Measurements from ENCODE around the gene CPNE2.
"Not testable (repeated sequence)": the region's sequence is repeated elsewhere in the genome, so short reads cannot be mapped to it uniquely, and the experiment has no call there.

Gene CPNE2

DNA sequence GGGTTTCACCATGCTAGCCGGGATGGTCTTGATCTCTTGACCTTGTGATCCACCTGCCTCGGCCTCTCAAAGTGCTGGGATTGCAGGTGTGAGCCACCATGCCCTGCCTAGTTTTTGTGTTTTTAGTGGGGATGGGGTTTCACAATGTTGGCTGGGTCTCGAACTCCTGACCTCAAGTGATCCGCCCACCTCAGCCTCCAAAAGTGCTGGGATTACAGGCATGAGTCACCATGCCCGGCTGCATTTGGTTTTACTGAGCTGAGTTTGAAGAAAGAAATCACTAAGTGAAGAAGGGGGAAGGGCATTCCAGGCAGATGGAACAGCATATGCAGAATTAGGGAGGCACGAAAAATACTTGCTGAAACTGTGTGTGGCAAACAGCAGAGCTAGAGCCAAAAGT is 7.6 kb downstream of the CPNE2 start:
- not testable (repeated sequence) for DNase-seq

DNA sequence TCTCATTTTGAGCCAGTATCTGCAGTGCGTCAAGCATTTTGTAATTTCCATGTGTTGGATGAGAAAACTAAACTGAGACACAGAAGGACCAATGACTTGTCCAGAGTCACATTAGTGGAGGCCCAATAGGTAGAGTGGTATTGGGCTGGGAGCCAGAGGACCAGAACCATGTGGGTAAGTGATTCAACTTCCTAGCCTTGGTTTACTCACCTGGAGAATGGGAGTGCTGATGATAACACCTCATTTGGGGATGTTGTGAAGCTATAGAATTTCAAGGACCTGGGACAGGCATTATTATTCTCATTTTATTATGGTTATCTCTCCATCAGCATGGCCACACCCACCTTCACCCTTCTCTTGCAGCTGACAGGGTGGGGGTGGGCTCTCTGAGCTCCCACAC is 8.1 kb downstream of the CPNE2 start:
- DNase-seq = no peak

DNA sequence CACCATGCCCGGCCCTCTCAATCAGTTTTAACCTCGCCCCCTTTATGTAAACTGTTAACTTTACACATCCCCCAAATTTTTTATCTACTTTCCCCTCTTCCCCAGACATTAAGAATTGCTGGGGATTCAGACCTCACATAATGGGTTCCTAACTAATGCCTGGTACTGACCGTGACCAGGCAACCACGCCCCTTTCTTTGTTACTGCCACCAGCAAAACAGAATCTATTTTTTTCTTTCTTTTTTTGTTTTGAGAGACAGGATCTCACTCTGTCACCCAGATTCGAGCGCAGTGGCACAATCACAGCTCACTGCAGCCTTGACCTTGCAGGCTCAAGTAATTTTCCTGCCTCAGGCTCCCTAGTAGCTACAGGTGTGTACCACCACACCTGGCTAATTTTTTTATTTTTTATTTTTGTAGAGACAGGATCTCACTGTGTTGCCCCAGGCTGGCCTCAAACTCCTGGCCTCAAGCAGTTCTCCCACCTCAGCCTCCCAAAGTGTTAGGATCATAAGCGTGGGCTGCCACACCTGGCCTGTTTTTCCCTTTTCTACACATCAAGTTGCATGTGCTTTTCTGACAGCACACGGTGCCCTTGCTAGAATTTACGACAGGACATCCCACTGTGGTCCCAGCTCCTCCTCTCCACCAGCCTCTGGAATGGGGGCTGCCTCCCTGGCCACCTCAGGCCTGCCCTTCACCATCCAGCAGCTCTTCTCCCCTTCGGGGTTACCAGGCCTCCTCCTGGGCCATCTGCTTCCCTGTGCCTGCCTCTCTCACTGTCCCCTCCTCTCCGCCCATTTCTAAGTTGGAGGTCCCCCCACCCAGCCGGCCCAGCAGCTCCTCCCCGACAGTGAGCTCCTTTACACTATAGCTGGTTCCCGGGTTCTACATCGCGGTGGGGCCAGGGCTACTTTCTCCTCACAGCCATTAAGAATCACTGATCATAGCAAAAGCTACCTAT is 10.8 kb downstream of the CPNE2 start:
- DNase-seq = no peak

DNA sequence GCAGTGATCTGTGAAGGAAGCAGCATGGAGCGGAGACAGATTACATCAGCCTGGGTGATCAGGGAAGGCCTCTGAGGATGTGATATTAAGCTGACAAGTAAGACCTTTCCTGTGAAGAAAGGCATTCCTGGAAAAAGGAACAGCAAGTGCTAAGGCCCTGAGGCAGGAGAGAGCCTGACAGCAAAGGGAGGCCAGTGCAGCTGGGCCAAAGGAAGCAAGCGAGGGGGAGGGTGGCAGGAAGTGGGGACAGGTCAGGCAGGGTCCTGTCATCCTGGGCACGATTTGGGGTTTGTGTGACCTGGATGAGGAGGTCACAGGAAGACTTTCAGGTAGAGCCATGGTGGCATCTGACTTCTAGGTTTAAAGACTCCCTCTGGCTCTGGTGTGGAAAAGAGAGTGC is 12.3 kb downstream of the CPNE2 start:
- DNase-seq = no peak

DNA sequence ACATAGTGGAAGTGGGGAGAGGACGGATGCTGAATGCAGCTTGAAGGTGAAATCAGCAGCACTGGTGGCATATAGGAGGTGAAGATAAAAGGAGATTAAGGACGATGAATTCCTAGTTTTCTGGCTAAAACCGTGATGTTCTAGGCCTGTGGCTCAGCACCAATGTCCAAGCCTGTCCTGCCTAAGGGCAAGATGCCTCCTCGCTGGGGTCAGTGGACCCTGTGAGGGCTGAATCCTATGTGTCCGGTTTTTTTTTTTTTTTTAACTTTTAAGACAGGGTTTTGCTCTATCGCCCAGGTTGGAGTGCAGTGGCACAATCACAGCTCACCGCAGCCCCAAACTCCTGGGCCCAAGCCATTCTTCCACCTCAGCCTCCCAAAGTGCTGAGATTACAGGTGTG is 12.8 kb downstream of the CPNE2 start:
- no peak for DNase-seq

DNA sequence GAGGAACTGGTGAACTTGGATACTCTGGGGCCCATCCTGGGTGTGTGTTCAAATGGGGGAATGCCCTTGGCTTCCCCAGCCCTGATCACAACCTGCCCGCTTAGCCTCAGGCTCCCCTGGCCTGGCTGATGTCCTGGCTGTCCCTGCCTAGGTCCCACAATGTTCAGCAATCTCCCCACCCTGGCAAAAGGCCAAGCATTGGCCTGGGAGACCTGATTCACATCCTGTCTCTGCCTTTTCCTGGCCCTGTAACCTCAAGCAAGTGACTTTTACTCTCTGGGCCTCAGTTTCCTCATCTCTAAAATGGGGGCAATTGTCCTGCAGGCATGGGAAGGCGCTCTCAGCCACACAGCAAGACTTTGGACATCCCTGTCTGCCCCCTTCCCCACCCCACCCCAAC is 14.4 kb downstream of the CPNE2 start:
- DNase-seq = no peak

DNA sequence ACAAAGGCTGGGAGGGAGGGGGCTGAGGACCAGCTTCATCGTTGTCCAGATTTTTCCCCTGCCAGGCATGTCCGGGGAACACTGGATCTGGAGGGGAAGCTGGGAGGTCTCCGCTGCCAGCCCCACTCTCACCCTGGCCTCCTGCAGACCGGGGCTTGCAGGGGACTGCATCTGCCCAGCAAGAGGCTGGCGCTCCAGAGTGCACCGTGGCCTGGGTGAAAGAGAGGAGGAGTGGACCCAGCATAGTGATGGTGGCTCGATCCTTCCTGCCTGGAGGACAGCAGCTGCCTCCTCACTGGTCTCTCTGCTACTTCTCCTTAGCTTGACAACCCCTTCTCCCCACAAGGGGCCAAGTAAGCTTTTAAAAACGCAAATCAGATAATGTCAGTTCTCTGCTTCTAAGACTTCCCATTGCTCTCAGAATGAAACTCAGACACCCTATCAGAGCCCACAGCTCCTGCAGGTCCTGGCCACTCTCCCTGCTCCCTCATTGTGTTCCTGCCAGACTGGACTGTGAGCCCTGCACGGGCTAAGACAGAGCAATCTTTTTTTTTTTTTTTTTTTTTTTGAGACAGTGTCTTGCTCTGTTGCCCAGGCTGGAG is 15.0 kb downstream of the CPNE2 start:
- DNase-seq = no peak

DNA sequence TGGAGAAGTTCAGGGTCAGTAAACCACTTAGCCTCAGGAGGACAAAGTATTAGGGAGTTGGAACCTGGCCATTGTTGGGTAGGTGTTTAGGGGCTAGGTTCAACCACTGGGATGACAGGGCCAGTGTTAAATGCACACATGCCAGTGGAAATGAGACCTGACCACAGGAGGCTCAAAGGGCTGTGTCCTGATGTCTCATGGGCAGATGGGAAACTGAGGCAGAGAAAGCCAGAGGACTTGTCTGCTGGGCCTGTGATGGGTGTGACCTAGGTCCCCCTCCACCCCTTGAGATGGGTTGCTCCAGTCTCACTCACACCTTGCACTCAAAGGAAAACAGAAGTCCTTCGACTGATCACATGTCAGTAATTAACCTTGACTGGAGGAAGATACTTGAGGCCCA is 16.0 kb downstream of the CPNE2 start:
- DNase-seq = no peak

DNA sequence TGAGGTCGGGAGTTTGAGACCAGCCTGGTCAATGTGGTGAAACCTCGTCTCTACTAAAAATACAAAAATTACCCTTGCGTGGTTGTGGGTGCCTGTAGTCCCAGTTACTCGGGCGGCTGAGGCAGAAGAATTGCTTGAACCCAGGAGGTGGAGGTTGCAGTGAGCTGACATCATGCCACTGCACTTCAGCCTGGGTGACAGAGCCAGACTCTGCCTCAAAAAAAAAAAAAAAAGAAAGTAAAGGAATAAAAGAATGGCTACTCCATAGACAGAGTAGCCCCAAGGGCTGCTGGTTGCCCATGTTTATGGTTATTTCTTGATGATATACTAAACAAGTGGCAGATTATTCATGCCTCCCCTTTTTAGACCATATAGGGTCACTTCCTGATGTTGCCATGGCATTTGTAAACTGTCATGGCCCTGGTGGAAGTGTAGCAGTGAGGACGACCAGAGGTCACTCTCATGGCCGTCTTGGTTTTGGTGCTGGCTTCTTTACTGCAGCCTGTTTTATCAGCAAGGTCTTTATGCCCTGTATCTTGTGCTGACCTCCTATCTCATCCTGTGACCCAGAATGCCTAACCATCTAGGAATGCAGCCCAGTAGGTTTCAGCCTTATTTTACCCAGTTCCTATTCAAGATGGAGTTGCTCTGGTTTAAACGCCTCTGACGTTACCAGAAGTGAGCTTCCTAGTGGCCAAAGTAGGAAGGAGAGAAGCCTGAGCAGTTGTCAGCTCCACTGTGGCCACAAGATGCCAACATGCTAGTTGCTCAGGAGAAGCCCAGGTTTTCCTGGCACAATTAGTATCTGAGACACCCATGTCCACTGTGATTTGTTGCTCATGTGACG is 17.1 kb downstream of the CPNE2 start:
- not testable (repeated sequence) for DNase-seq

DNA sequence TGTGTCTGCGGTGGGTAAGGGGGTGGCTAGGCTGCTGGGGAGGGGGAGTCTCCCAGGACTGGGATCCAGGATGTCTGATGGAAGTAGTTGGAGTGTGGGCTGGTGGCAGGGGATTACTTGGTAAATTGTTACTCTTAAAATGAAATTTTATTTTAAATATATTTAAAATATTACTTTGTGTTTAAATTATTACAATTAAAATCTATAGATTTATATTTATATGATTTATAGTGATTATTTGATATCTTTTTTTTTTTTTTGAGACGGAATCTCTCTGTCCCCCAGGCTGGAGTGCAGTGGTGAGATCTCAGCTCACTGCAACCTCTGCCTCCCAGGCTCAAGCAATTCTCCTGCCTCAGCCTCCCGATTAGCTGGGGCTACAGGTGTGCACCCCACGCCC is 18.6 kb downstream of the CPNE2 start:
- no peak for DNase-seq

DNA sequence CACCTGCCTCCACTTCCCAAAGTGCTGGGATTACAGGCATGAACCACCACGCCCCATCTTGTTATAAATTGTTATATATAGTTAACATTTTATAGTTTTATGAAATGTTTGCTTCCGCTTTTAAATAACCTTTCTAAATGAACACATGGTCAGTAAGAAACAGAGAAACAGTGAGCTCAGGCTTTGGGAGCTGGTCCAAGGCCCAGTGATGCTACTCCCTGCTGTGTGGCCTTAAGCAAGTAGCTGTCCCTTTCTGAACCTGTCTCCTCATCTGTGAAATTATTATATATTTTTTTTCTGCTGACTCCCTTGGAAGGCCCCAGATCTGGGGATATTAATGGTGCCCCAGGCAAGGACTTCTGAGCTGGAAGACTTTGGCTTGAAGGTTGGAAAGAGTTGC is 19.0 kb downstream of the CPNE2 start:
- no peak for DNase-seq

DNA sequence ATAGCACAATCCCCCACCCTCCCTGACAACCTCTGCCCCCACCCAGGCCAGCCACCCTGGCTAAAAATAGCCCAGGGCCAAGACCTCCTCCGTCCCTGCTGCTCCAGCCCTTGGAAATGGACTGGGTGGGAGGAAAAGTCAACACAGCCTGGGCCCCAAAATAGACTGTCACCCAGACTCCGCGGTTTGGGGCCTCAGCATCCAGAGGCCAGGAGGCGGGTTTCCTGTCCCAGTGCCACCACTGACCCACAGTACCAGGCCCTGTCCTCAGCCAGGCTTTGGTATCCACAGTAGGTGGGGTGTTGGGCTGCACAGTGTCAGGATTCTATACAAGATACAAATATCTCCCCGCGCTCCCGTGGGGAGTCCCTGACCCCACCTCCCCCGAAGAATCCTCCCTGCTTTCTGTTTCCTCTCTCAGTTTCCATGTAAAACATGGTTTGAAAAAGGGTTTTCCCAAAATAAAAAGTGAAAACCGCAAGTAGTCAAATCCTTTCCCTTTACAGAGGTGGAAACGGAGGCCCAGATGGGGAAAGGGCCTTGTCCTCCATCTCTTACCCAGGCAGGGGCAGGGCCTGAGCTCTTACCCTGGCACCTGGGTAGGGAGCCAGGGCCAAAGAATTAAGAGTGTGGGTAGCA is 20.1 kb downstream of the CPNE2 start:
- DNase-seq = no peak

DNA sequence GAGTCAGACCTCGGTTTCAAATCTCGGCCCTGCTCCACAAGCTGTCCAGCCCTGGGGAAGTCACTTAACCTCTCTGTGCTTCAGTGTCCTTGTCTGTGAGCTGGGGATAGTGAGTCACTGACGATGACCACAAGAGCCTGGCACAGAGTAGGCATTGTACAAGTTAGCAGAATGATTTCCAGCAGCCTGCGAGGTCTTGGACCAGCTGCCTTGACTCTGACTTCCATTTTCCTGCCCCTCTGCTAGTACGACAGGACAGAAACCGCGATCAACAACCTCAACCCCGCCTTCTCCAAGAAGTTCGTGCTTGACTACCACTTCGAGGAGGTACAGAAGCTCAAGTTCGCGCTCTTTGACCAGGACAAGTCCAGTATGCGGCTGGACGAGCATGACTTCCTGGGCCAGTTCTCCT is 20.7 kb downstream of the CPNE2 start:
- DNase-seq = no peak

DNA sequence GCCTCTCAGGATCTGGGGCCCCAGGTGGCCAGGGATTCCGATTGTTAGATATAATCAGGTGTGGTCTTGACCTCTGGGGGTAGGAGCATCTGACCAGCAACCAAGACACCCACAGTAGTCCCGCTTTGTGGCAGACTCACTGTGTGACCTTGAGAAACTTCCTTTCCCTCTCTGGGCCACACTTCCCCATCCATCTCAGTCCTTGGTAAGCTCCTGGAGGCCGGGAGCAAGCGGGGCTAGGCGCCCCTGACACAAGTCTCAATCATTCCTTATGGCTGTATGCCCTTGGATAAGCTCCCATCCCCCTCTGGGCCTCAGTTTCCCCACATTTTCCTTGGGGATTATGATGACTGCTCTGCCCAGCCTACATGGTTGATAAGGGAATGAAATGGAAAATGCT is 21.3 kb downstream of the CPNE2 start:
- DNase-seq = no peak

DNA sequence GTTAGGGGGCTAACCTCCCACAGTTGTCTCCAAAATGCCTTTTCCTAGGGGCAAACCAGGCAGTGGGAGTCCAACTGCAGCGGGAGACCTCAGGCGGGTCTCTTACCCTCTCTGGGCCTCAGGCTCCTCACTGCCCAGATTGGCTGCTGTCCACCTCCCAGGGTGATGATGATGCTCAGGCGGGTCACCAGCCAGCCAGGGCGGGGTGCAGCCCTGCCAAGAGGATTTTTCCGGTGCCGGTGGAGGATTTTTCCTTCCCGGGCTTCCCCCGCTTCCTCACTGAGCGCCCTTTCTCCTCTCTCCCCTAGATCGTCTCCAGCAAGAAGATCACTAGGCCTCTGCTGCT is 22.8 kb downstream of the CPNE2 start:
- no peak for DNase-seq

DNA sequence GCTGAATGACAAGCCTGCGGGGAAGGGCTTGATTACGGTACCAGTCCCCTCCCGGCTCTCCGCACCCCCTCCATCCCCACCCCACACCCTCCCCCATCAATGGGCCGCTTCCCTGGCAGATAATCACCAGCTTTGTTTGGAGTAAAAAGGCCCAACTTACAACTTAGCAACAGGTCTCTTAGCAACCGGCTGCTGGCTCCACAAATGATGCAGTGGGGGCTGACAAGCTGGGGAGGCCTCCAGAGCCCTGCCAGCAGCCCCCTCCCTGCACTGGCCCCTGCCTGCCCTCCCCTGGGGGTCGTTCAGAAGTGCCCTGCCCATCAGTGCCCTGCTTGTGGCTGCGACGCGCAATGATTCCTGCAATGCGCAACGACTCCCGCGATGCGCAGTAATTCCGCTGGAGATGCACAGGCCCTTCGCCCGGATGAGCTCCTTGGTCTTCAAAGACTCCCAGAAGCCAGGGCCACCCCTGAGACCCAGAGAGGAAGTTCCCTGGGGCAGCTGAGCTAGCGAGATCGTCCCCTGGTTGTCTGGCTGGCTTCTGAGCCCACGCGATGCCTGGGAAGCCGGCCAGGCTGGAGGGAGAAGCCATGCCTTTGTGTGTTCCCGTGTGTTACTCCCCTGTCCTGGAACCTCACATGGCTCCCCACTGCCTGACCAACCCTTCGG is 23.3 kb downstream of the CPNE2 start:
- DNase-seq = no peak

DNA sequence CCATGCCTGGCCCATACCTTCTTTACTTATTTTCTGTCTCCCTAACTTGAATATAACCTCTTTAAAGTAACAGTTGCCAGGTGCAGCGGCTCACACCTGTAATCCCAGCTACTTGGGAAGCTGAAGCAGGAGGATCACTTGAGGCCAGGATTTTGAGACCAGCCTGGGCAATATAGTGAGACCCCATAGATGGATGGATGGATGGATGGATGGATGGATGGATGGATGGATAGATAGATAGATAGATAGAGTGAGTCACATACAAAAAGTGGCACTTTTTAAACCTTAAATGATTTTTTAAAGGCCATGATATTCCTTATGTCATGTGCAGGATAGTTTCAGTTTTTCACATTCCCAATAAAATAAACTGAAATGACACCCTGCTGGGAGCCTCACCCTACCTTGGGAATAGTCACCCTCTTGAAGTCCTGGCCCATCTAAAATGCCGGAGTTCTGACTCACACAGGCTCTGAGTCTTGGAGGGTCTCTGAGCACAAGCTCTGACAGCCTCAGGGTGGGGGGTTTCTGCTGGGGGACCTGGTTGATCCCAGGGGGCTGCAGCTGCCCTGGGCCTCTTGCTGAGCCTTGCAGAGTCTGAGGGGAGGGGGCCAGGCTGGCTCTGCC is 26.2 kb downstream of the CPNE2 start:
- DNase-seq = no peak

DNA sequence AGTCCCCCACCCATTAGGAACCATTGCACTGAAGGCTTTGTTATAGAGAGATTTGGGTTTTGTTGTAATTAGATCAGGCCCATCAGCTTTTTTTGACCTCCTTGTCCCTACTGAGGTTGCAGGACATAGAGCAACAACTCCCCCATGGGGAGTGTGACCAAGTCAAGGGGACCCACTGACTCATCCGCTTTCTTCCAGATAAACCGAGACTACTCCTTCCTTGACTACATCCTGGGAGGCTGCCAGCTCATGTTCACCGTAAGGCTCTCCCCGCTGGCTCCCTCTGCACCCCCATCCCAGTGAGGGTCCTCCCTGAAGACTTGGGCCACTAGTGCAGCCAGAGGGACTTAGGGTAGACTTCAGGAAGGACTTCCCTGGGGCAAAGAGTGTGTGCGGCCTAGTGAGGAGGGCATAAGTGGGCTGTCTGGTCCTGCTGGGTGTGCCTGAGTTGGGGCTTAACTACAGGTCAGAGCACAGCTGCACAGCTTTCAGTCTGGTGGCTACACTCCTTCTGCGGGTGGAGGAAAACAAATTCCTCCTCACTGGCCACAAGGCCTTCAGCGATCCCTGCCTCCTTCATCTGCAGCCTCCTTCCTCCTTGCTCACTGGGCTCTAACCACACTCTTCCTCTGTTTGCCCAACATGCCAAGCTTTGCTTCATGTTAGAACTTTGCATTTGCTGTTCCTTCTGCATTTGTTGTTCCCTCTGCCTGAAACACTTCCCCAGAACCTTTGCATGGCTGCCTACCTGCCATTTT is 31.0 kb downstream of the CPNE2 start:
- DNase-seq = no peak

DNA sequence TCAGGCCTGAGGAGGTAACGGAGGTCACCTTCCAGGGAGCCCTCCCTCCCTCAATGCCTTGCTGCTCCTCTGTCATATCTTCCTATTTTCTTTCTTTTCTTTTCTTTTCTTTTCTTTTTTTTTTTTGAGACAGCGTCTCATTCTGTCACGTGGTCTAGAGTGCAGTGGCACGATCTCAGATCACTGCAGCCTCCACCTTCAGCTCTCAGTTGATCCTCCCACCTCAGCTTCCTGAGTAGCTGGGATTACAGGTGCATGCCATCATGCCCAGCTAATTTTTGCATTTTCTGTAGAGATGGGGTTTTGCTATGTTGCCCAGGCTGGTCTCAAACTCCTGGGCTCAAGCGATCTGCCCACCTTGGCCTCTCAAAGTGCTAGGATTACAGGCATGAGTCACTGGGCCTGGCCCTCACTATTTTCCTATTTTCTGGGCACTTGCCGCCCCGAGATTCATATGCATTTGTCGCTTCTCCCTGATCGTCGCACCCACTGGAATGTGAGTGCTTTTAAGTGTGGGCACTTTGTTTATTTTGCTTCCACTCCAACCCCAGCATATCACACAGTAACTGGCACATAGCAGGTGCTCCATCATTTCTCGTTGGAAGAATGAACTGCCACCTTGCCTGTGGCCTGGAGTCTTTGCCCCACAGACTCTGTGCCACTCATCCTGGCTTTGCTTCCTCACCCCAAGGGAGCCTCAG is 31.7 kb downstream of the CPNE2 start:
- no peak for DNase-seq

DNA sequence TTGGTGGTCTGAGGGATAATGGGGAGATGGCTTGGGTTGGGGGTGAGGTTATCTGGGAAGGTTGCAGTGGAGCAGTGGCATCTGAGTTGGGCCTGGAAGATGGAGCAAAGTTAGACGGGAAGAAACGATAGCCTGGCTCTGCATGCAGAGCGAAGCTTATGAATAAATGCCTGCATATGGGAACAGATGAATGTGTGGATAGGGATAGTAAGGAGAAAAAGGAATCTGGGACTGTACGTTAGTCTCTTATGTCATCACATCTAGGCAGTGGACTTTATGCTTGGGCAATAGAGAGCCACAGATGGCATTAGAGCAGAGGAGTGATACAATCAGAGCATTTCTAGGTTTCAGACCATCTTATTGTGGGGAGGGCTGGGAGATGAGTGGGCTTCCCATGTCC is 33.0 kb downstream of the CPNE2 start:
- no peak for DNase-seq

DNA sequence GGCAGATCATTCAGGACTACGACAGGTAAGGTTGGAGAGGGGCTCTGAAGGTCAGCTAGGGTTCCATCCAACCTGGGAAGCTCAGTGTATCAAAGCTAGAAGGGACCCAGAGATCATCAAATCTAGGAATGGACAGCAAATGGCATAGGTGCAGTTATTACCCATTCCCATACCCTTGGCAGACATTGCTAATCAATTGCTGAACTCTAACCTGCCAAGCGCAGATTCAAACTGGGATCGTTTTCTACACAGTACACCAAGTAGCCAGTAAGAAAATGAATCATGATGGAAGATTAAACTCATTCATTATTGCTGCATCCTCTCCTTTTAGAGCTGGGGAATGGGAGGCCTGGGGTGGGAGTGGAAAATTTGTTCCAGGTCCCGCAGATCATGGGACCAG is 33.6 kb downstream of the CPNE2 start:
- no peak for DNase-seq
